Lower leg skin (tissue), 3 donors: ENCODE results near the gene KXD1.

Experiments
- POLR2A ChIP-seq, 2 donors: fragments of 450-650 bp; IDR thresholded peaks; one replicate each; pipeline ENCODE4 v1.6.1; 2016 to 2017; ENCODE audit warnings: antibody characterized with exemption in 2 of 2, mild to moderate bottlenecking in 1 of 2, moderate library complexity in 1 of 2
- TF ChIP-seq, protein P1 (sequence below), 3 donors: fragments of 450-650 bp; IDR thresholded peaks; one replicate each; pipeline ENCODE4 v1.5.1; 2016; ENCODE audit warnings: antibody characterized with exemption in 3 of 3, mild to moderate bottlenecking in 3 of 3, moderate library complexity in 2 of 3

- TF ChIP-seq POLR2A (IDR thresholded peaks at IDR 0.05): no peak
- TF ChIP-seq, protein P1, sequence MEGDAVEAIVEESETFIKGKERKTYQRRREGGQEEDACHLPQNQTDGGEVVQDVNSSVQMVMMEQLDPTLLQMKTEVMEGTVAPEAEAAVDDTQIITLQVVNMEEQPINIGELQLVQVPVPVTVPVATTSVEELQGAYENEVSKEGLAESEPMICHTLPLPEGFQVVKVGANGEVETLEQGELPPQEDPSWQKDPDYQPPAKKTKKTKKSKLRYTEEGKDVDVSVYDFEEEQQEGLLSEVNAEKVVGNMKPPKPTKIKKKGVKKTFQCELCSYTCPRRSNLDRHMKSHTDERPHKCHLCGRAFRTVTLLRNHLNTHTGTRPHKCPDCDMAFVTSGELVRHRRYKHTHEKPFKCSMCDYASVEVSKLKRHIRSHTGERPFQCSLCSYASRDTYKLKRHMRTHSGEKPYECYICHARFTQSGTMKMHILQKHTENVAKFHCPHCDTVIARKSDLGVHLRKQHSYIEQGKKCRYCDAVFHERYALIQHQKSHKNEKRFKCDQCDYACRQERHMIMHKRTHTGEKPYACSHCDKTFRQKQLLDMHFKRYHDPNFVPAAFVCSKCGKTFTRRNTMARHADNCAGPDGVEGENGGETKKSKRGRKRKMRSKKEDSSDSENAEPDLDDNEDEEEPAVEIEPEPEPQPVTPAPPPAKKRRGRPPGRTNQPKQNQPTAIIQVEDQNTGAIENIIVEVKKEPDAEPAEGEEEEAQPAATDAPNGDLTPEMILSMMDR (IDR thresholded peaks at IDR 0.05): no peak
Measured at GRCh38 chr19:18558604-18559003, 934 bp downstream of the KXD1 start.
